ENCODE data around the gene ANKRD23. TPM values are rescaled to one million over a fixed set of nuclear protein-coding genes. Genes with fewer than 3 reads are reported as not detected.

The ANKRD23 gene
- total RNA-seq, 4 donors from 2014 or later, result 1.4 to 4.4 (median 1.8) TPM

- ATAC-seq (ENCODE audit: low FRiP score), result no peak
- DNase-seq (ENCODE audit: low spot score), result no peak
- TF ChIP-seq CTCF (IDR thresholded peaks at IDR 0.05), result no peak
Observed at GRCh38 chr2:96861074-96861473, 17.3 kb upstream of the ANKRD23 start.

- no peak for ATAC-seq (ENCODE audit: low FRiP score)
- no peak for DNase-seq (ENCODE audit: low spot score)
- no peak for TF ChIP-seq CTCF (IDR thresholded peaks at IDR 0.05)
Observed at GRCh38 chr2:96860065-96861029, 16.5 kb upstream of the ANKRD23 start.

GRCh38 chr2:96859681-96860064 lies 15.9 kb upstream of the ANKRD23 start:
- ATAC-seq (ENCODE audit: low FRiP score) (no peak), DNase-seq (ENCODE audit: low spot score) (no peak)
- no peak for TF ChIP-seq CTCF (IDR thresholded peaks at IDR 0.05)

- ATAC-seq (ENCODE audit: low FRiP score) (peak; percentile 0), DNase-seq (ENCODE audit: low spot score) (no peak)
- no peak for TF ChIP-seq CTCF (IDR thresholded peaks at IDR 0.05)
Observed at GRCh38 chr2:96859099-96859649, 15.4 kb upstream of the ANKRD23 start.

GRCh38 chr2:96857667-96858372 lies 14.0 kb upstream of the ANKRD23 start, which contains the start of gene ANKRD39:
TSS of gene ANKRD39 (minus strand) at chr2:96858016. CDS start at chr2:96857987, 29 bp downstream.
- TF ChIP-seq CTCF (IDR thresholded peaks at IDR 0.05), result peak in 2 of 3 donors; percentile 17 to 62
- DNase-seq (ENCODE audit: low spot score) (peak; percentile 93), ATAC-seq (ENCODE audit: low FRiP score) (peak; percentile 95)

- ATAC-seq (ENCODE audit: low FRiP score) (peak; percentile 1), DNase-seq (ENCODE audit: low spot score) (no peak)
- TF ChIP-seq CTCF (IDR thresholded peaks at IDR 0.05), result no peak
Observed at GRCh38 chr2:96856776-96857666, 13.2 kb upstream of the ANKRD23 start.

Data from omental fat pad (tissue), 4 donors.